Raji (cell line): ENCODE data around the gene CSF2.

Source experiments
- POLR2A ChIP-seq: IDR thresholded peaks from 2 replicates; pipeline ENCODE4 v1.6.1; 2011; ENCODE audit warnings: low read depth, low read length, control low read depth; ENCODE audit not compliant: insufficient read depth

Gene CSF2

DNA sequence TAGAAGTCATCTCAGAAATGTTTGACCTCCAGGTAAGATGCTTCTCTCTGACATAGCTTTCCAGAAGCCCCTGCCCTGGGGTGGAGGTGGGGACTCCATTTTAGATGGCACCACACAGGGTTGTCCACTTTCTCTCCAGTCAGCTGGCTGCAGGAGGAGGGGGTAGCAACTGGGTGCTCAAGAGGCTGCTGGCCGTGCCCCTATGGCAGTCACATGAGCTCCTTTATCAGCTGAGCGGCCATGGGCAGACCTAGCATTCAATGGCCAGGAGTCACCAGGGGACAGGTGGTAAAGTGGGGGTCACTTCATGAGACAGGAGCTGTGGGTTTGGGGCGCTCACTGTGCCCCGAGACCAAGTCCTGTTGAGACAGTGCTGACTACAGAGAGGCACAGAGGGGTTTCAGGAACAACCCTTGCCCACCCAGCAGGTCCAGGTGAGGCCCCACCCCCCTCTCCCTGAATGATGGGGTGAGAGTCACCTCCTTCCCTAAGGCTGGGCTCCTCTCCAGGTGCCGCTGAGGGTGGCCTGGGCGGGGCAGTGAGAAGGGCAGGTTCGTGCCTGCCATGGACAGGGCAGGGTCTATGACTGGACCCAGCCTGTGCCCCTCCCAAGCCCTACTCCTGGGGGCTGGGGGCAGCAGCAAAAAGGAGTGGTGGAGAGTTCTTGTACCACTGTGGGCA lies 642 bp downstream of the CSF2 start:
- no peak for TF ChIP-seq POLR2A

DNA sequence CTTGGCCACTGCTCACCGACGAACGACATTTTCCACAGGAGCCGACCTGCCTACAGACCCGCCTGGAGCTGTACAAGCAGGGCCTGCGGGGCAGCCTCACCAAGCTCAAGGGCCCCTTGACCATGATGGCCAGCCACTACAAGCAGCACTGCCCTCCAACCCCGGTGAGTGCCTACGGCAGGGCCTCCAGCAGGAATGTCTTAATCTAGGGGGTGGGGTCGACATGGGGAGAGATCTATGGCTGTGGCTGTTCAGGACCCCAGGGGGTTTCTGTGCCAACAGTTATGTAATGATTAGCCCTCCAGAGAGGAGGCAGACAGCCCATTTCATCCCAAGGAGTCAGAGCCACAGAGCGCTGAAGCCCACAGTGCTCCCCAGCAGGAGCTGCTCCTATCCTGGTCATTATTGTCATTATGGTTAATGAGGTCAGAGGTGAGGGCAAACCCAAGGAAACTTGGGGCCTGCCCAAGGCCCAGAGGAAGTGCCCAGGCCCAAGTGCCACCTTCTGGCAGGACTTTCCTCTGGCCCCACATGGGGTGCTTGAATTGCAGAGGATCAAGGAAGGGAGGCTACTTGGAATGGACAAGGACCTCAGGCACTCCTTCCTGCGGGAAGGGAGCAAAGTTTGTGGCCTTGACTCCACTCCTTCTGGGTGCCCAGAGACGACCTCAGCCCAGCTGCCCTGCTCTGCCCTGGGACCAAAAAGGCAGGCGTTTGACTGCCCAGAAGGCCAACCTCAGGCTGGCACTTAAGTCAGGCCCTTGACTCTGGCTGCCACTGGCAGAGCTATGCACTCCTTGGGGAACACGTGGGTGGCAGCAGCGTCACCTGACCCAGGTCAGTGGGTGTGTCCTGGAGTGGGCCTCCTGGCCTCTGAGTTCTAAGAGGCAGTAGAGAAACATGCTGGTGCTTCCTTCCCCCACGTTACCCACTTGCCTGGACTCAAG lies 1.5 kb downstream of the CSF2 start:
- TF ChIP-seq POLR2A = no peak

DNA sequence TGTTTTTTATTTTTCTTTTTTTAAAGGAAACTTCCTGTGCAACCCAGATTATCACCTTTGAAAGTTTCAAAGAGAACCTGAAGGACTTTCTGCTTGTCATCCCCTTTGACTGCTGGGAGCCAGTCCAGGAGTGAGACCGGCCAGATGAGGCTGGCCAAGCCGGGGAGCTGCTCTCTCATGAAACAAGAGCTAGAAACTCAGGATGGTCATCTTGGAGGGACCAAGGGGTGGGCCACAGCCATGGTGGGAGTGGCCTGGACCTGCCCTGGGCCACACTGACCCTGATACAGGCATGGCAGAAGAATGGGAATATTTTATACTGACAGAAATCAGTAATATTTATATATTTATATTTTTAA lies 2.1 kb downstream of the CSF2 start:
- TF ChIP-seq POLR2A = no peak

DNA sequence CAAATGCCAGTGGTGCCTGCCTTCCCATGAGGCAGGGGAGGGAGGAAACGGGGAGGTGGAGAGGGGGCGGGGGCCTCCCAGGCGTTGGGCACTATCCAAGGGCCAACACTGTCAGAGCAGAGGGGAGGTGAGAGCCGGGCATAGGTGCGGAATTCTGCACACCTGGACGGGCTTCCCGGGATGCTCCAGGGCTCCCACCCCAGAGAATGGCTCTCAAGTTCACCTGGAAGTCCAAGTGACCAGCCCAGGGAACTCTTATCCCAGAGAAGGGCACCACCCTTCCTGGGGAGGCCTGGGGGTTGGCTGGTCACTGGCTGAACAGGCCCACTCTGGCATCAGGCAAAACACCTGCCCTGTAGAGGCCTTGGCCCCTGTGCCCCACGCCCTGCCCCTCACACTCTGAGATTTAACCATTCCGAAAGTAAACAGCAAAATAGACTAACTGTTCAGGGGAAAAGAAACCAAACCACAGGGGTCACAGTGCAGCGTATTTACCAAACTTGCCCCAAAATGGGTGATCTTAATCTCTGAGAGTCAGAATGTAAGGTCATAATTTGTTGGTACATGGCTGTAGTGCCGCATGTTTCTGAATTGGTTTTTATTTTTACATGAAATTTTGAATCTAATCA lies 2.7 kb downstream of the CSF2 start:
- no peak for TF ChIP-seq POLR2A

DNA sequence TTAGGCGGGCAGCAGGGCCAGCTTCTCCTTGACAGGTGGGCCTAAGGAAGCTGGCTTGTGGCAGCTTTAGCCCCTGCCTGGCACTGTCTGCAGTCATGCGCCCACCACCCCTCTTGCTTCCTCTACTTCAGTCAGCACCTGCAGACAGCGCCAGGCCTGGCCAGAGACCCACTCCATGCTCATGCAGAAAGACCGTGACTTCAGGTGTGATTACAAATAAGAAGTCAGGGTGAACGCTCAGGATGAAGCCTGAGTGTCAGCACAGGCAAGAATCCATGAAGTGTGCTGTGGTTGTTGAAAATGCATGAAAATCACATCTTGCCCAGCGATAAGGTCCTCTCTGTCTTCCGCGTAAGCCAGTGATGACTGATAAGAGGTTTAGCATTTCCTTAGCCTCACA lies 3.4 kb downstream of the CSF2 start:
- no peak for TF ChIP-seq POLR2A

DNA sequence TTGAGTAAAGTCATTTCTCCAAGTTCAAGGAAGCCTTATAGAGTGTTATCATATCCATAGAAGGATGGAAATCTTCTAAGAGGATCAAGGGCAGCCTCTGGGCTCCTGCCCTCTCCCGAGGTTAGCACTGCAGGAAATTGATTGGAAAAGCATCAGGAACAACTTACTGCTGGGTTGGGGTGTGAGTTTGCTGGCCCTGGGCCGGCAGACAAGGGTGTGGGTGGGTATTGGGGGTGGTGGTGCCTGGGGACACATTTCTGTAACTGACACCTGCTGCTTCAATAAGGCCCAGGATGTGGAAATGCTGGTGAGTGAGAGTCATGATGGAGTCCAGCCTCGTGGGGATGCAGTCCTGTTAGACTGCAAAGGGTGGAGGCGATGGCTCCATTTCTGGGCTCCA lies 5.5 kb downstream of the CSF2 start:
- TF ChIP-seq POLR2A = no peak

DNA sequence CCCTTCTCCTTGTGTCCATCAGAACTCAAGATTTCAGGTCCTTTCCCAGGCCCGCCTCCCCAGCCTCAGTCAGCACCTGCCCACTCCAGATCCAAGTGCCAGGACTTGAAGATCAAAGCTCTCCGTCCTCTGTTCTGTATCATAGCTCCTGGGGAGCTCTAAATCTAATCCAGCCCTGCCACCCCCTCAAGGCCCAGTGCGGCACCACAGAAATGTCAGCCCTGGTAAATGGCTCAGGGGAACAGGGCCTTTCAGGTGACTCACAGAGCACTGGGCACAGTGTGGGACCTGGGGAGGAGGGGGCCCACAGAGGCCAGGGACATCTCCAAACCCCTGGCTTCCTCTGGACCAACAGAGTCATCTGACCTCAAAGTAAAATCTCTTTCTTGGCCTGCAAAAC lies 6.0 kb downstream of the CSF2 start:
- no peak for TF ChIP-seq POLR2A

DNA sequence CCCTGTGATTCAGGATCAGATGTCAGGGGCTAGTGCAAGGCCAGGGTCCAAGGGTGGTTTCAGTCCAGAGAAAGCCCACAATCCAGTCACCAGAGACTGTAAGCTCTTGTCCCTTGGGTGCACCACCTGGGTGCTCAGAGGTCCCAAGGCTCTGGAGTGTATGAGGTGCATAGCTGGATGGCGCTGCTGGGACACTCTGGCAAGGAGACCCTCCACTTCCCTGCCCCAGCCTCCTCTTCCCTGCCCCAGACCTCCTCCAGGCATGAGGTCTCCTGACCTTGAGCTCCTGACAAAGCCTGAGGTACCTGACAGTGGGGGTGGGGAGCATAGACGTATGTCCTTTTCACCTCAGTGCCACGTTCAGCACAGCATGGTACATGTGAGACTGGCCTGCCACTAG lies 7.0 kb downstream of the CSF2 start:
- no peak for TF ChIP-seq POLR2A

DNA sequence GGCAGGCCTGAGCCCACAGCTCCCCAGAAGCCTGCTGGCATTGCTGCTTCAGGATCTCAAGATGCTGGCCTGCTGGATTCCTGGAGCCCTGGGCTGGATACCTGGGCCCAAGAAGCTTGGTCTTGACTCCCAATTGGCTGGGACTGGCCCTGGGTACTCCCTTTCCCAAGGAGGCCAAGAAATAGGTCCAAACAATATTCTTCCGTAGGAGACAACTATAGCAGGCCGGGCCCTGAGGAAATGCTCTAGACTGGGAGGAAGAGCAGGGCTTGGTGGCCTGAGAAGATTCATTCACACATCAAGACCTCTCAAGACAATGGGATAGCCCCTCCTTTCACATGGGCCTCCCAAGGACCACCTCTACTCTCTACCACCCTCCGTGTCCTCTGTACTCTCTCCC lies 7.9 kb downstream of the CSF2 start:
- no peak for TF ChIP-seq POLR2A

DNA sequence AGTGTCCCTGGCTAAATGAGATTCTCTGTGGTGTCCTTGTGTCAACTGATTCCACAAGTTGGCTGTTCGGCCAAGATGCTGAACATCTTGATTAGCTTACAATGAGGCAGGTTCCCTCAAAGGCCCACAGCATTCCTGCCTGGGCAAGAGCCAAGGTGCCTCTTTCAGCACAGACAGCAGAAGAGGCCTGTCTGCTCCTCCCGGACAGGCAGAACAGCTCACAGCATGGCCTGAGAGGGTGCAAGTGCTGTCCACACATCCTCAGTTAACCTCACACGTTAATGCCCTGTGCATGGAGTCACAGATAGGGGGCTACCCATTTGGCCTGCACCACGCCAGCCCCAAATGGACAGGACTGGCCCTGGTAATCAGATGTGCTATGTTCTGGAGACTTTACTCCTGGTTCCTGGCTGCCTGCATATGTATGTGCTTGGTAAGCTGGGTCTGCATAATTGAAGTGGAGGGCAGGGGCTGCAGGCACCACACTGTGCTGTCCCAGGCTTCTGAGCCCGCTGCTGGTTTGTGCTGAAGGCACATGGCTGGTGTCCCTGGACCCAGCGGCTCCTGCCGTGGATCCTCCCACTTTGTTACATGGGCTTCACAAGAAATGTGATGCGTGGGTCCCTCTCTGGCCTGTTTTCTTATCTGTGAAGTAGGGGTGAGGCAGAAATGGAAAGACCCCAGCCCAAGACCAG lies 8.9 kb downstream of the CSF2 start:
- TF ChIP-seq POLR2A = no peak

DNA sequence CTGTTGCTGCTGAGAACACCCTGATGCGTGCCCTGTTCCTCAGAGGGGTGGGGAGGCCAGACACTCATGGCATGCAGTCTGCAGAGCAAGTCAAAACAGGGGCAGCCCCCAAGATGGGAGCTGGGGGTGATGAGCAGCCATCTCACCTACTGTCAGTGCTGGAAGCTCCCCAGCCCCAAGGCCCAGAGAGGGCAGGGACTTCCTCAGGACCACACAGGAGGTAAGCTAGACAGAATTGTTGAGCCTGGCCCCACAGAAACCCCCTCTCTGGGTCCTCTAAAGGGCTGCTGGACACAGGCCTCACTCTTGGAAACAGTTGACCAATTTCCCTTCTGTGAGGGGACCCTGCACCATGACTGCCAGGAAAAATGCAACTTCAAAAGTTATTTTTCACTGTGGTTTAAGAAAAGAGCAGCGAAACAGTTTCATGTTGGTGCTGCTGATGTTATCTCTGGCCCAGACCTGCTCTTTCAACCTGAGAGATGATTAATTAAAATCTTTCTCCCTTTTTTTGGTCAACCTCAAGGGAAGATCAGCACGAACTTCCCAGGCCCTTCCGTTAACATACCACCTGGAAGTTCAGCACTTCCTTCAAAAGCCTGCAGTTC lies 9.6 kb downstream of the CSF2 start:
- no peak for TF ChIP-seq POLR2A

DNA sequence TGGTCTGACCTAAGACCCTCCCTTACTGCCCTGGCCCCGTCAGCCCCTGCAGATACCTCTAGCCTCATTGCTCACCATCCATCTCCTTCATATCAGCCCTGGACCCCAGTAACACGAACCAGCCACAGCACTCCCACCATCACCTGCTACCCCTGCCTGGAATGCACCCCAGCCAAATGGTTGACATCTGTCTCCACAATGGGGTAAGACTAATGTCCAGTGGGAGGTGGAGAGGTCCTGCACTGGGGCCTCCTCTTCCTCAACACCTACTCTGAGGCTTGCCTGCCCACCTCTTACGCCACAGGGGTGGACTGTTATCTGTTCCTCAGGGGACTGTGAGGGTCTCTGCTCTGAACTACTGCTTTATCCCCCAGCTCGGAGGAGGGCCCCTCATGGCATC lies 12.1 kb downstream of the CSF2 start:
- TF ChIP-seq POLR2A = no peak

DNA sequence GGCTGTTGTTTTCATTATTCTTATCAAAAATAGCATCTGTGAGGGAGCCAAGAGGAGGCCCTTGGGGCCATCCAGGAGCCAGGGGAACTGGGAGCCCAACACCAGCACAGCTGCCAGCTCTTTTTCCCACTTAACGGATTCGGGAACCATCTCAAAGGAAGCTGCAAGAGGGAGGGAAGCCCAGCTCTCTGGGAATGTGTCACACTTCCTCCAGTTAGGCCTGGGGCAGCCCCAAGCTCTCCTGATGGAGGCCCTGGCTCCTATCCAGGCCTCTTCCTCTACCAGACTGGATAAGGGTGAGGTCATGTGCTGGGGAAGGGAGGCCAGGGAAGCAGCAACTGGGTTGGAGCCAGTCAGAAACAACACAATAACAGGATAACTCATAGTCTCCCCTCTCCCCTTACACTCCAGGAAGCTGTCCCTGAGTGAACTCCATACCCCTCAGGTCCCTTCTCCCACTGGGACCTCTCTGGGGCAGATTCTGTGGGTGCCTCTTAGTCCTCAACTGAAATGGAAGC lies 12.7 kb downstream of the CSF2 start:
- TF ChIP-seq POLR2A = no peak

DNA sequence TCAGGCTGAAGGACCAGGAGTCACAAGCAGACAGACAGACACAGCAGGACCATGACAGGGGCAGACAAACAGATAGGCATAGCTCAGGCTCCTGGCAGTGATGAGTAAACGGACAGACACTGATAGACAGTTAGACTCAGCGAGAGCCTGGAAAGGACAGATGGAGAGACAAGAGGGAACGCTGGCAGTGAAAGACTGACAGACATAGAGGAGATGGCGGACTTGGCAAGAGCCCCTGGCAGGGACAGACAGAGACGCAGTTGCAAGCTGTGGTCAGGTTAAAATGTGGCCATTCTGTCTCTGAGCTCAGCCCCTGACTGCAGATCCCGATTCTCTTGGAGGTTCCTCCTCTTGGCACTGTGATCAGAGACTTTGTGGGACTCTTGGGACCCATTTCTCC lies 13.6 kb downstream of the CSF2 start:
- TF ChIP-seq POLR2A = no peak

DNA sequence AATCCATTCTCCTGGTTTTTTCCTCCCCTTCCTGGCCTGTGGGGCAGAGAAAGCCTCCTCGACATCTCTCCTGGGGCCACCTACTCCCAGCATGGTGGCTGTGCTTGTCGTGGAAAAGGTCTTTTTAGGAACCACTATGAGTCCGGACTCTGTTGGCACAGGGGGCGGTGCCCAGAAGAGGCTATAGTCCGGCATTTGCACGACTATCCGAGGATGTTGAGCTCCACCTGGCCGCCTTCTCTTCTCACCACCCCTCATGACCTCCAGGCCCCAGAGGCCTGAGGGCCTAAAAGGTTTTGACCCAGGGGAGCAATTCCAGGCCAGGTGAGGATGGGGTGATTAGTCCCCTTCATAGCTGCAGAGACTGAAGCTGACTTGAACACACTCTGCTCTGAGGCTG lies 14.1 kb downstream of the CSF2 start:
- no peak for TF ChIP-seq POLR2A
